H1 (cell line): Measurements from ENCODE around the gene RGMB. TPM values are rescaled to one million over a fixed set of nuclear protein-coding genes. Genes with fewer than 3 reads are reported as not detected.

Experiments used
- CTCF ChIA-PET: fragments of 300-600 bp; sonication (Branson Sonifier 250); formaldehyde crosslinking; loops from one replicate; lab custom pipeline; 2021; ENCODE audit not compliant: partially characterized antibody; lab: Charles Lee
- POLR2A ChIA-PET: fragments of 300-600 bp; sonication (Branson Sonifier 250); formaldehyde crosslinking; loops from one replicate; lab custom pipeline; 2021; ENCODE audit warnings: inconsistent platforms; ENCODE audit not compliant: partially characterized antibody; lab: Charles Lee
- DNase-seq, 2 experiments: peaks; one replicate each; pipeline versions ENCODE4 v3.0.0 to v3.0.0-alpha.2; 2010 to 2022; ENCODE audit warnings: low spot score in 2 of 2, low read depth in 1 of 2, mixed read lengths in 1 of 2
- FAIRE-seq: peaks from 2 replicates; lab custom pipeline; 2011; peaks lifted over from hg19 to GRCh38; lab: Jason Lieb, UNC
- H2AFZ ChIP-seq: 2 replicates; pipeline ENCODE4 v1.8.1; 2012; ENCODE audit warnings: low read length, inconsistent platforms
- H2AK5ac ChIP-seq: 2 replicates; pipeline ENCODE4 v1.6.1; 2013; ENCODE audit warnings: low read depth, low read length
- H2BK120ac ChIP-seq: replicated peaks from 2 replicates; pipeline ENCODE3; 2013; ENCODE audit warnings: low read depth, low read length, inconsistent platforms
- H2BK12ac ChIP-seq: 2 replicates; pipeline ENCODE4 v1.6.1; 2013; ENCODE audit warnings: low read depth, low read length
- H2BK15ac ChIP-seq: 2 replicates; pipeline ENCODE4 v1.6.1; 2013; ENCODE audit warnings: low read length
- H2BK20ac ChIP-seq: 2 replicates; pipeline ENCODE4 v1.6.1; 2013; ENCODE audit warnings: low read length
- H2BK5ac ChIP-seq: 2 replicates; pipeline ENCODE4 v1.6.1; 2013; ENCODE audit warnings: low read depth, low read length
- H3K14ac ChIP-seq: 2 replicates; pipeline ENCODE4 v1.6.1; 2013; ENCODE audit warnings: inconsistent platforms; ENCODE audit not compliant: insufficient read length
- H3K18ac ChIP-seq: 2 replicates; pipeline ENCODE4 v1.6.1; 2013; ENCODE audit warnings: low read length; ENCODE audit errors: extremely low read depth
- H3K23ac ChIP-seq: 2 replicates; pipeline ENCODE4 v1.6.1; 2013; ENCODE audit warnings: inconsistent platforms; ENCODE audit not compliant: insufficient read length
- H3K23me2 ChIP-seq: 2 replicates; pipeline ENCODE4 v1.6.1; 2013; ENCODE audit warnings: low read depth, low read length
- H3K27ac ChIP-seq: 2 replicates; pipeline ENCODE4 v1.6.1; 2011; ENCODE audit warnings: low read depth, low read length, inconsistent platforms
- H3K27me3 ChIP-seq, 4 experiments: replicated peaks in 1 of 4; 1 replicate in 1 of 4; 2 replicates in 3 of 4; pipeline versions ENCODE4 v1.6.1 to v1.8.1; 2011 to 2013; ENCODE audit warnings: low read length in 3 of 4, mild to moderate bottlenecking in 3 of 4, inconsistent platforms in 2 of 4, mixed read lengths in 2 of 4, moderate library complexity in 1 of 4; ENCODE audit not compliant: control insufficient read depth in 3 of 4, insufficient read depth in 3 of 4; ENCODE audit errors: extremely low read depth in 1 of 4
- H3K36me3 ChIP-seq, 4 experiments: 2 replicates each; pipeline versions ENCODE4 v1.6.1 to v1.8.1; 2011 to 2013; ENCODE audit warnings: mild to moderate bottlenecking in 4 of 4, low read length in 3 of 4, moderate library complexity in 2 of 4, control low read depth in 1 of 4, inconsistent platforms in 1 of 4; ENCODE audit not compliant: insufficient read depth in 4 of 4, control insufficient read depth in 2 of 4
- H3K4ac ChIP-seq: replicated peaks from 2 replicates; pipeline ENCODE3; 2013; ENCODE audit warnings: low read length, low read depth, mixed read lengths, inconsistent platforms; ENCODE audit not compliant: insufficient read length
- H3K4me1 ChIP-seq, 4 experiments: replicated peaks in 1 of 4; 1 replicate in 1 of 4; 2 replicates in 3 of 4; pipeline versions ENCODE4 v1.6.1 to v1.8.1; 2011 to 2013; ENCODE audit warnings: low read length in 3 of 4, inconsistent platforms in 2 of 4, mixed read lengths in 1 of 4; ENCODE audit not compliant: insufficient read depth in 4 of 4, control insufficient read depth in 3 of 4
- H3K4me2 ChIP-seq, 2 experiments: 2 replicates each; pipeline versions ENCODE4 v1.6.1 to v1.8.1; 2011 to 2013; ENCODE audit warnings: low read depth in 2 of 2, low read length in 2 of 2, control low read depth in 1 of 2, inconsistent platforms in 1 of 2, mild to moderate bottlenecking in 1 of 2; ENCODE audit not compliant: insufficient read depth in 1 of 2
- H3K4me3 ChIP-seq, 4 experiments: fragments of 200-600, 300-600 bp in 1 of 4; sonication (generic), shearing (Covaris generic), sonication (Bioruptor Twin) in 1 of 4; 2 replicates each; pipeline versions ENCODE4 v1.5.1 to v1.8.1; 2011 to 2016; ENCODE audit warnings: low read length in 4 of 4, low read depth in 3 of 4, control low read depth in 2 of 4, inconsistent platforms in 2 of 4, mild to moderate bottlenecking in 2 of 4, mixed read lengths in 1 of 4, moderate library complexity in 1 of 4; ENCODE audit not compliant: insufficient read depth in 2 of 4; ENCODE audit errors: extremely low read depth in 1 of 4
- H3K56ac ChIP-seq: replicated peaks from 2 replicates; pipeline ENCODE3; 2013; ENCODE audit warnings: low read depth, mild to moderate bottlenecking, mixed read lengths, low read length, inconsistent platforms; ENCODE audit not compliant: insufficient read length
- H3K79me1 ChIP-seq: 2 replicates; pipeline ENCODE4 v1.6.1; 2013; ENCODE audit warnings: low read depth, low read length, control low read depth
- H3K79me2 ChIP-seq, 2 experiments: 2 replicates each; pipeline versions ENCODE4 v1.6.1 to v1.8.1; 2012 to 2013; ENCODE audit warnings: low read length in 2 of 2, mild to moderate bottlenecking in 2 of 2, inconsistent platforms in 1 of 2; ENCODE audit not compliant: insufficient read depth in 2 of 2, control insufficient read depth in 1 of 2
- H3K9ac ChIP-seq, 4 experiments: replicated peaks in 1 of 4; 1 replicate in 1 of 4; 2 replicates in 3 of 4; pipeline versions ENCODE4 v1.6.1 to v1.8.1; 2011 to 2013; ENCODE audit warnings: low read depth in 3 of 4, low read length in 3 of 4, control low read depth in 2 of 4, mild to moderate bottlenecking in 2 of 4, moderate library complexity in 2 of 4, inconsistent platforms in 1 of 4; ENCODE audit errors: extremely low read depth in 1 of 4
- H3K9me3 ChIP-seq, 2 experiments: 2 replicates each; pipeline versions ENCODE4 v1.6.1 to v1.8.1; 2012 to 2013; ENCODE audit warnings: mild to moderate bottlenecking in 2 of 2, moderate library complexity in 2 of 2, control low read depth in 1 of 2, inconsistent platforms in 1 of 2, low read depth in 1 of 2, low read length in 1 of 2, mixed read lengths in 1 of 2; ENCODE audit not compliant: insufficient read depth in 2 of 2
- H4K20me1 ChIP-seq, 2 experiments: replicated peaks in 1 of 2; 2 replicates each; pipeline versions ENCODE3 to v1.8.1; 2011 to 2013; ENCODE audit warnings: inconsistent platforms in 2 of 2, low read length in 2 of 2, mild to moderate bottlenecking in 1 of 2; ENCODE audit not compliant: insufficient read depth in 2 of 2, control insufficient read depth in 1 of 2
- H4K5ac ChIP-seq: 2 replicates; pipeline ENCODE4 v1.6.1; 2013; ENCODE audit warnings: low read length, low read depth, mixed read lengths, inconsistent platforms; ENCODE audit not compliant: insufficient read length
- H4K8ac ChIP-seq: 2 replicates; pipeline ENCODE4 v1.8.0; 2013; ENCODE audit warnings: mild to moderate bottlenecking, moderate library complexity, low read length, inconsistent platforms; ENCODE audit not compliant: insufficient read depth; ENCODE audit errors: extremely low read depth
- H4K91ac ChIP-seq: replicated peaks from 2 replicates; pipeline ENCODE3; 2013; ENCODE audit warnings: low read length, mixed read lengths, inconsistent platforms; ENCODE audit not compliant: insufficient read length
- BACH1 ChIP-seq: IDR thresholded peaks from 2 replicates; pipeline ENCODE4 v1.6.1; 2012; ENCODE audit warnings: low read length, improper control_type of control experiment
- CBX8 ChIP-seq: fragments of 300-800, 300-1000 bp; sonication (generic); IDR thresholded peaks from 2 replicates; pipeline ENCODE4 v1.7.1; 2016; ENCODE audit warnings: low read depth, low read length, borderline replicate concordance
- HDAC2 ChIP-seq, 2 experiments: fragments of 300-600 bp in 1 of 2; sonication (generic) in 1 of 2; IDR thresholded peaks; 2 replicates each; pipeline ENCODE4 v1.6.1; 2011 to 2012; ENCODE audit warnings: low read depth in 2 of 2, low read length in 2 of 2, mild to moderate bottlenecking in 2 of 2, moderate library complexity in 2 of 2, borderline replicate concordance in 1 of 2, inconsistent platforms in 1 of 2
- JUND ChIP-seq: IDR thresholded peaks from 2 replicates; pipeline ENCODE4 v1.6.1; 2011; ENCODE audit warnings: mild to moderate bottlenecking, improper control_type of control experiment, low read length
- RXRA ChIP-seq: IDR thresholded peaks from 2 replicates; pipeline ENCODE4 v1.6.1; 2011; ENCODE audit warnings: low read depth, mild to moderate bottlenecking, low read length, moderate library complexity; ENCODE audit not compliant: insufficient read depth
- TAF7 ChIP-seq: optimal IDR thresholded peaks from 2 replicates; pipeline ENCODE3; 2011; ENCODE audit warnings: low read depth, mild to moderate bottlenecking, inconsistent platforms, low read length, moderate library complexity, borderline replicate concordance
- USF2 ChIP-seq: IDR thresholded peaks from 2 replicates; pipeline ENCODE4 v1.6.1; 2011; ENCODE audit warnings: low read length, improper control_type of control experiment
- WGBS, 2 experiments: shearing (Covaris generic) in 1 of 2; methylation state at CpG; one replicate each; pipeline versions ENCODE4 v1.1.6 to v1.1.7; 2013 to 2015; ENCODE audit warnings: low lambda C conversion rate in 2 of 2, mixed read lengths in 2 of 2, inconsistent platforms in 1 of 2, low coverage in 1 of 2, missing lambda C conversion rate in 1 of 2; ENCODE audit not compliant: insufficient replicate concordance in 2 of 2, insufficient coverage in 1 of 2, insufficient read length in 1 of 2; ENCODE audit errors: extremely low coverage in 1 of 2, missing lambda C conversion rate in 1 of 2; 5-methylcytosine and 5-hydroxymethylcytosine counted together
- polyA plus RNA-seq, 7 experiments: library from polyadenylated mRNA; depleted of rRNA in 3 of 7; stranded (reverse) in 5 of 7; unstranded in 2 of 7; fragments of >200 nt in 5 of 7; fragments of 200-250 nt in 2 of 7; gene quantifications; 1 replicate in 5 of 7; 2 replicates in 1 of 7; 4 replicates in 1 of 7; pipeline versions ENCODE4 v1.2.1 to v1.2.3, GENCODE V29; 2011 to 2013; ENCODE audit warnings: missing spikeins in 2 of 7, mixed read lengths in 2 of 7
- total RNA-seq: library from RNA; stranded (reverse); fragmentation: NEBNext Ultra II Directional; extraction: Animal tissue kit (Norgen Biotek cat#: 25700); gene quantifications from 2 replicates; pipeline ENCODE4 v1.2.1, GENCODE V29; 2021

The RGMB gene
- total and polyA plus RNA-seq, 2 of the 8 experiments (the other 6 are each of a cell fraction or from before 2014, with no cell fraction given): 11.7 to 27.0 TPM

- Histone ChIP-seq H3K9me3 (peaks cover 16 to 30% of the 10 kb centered on the region in 2 experiments), H2BK120ac (no peak overlapping the region), H4K8ac (no peak overlapping the region), H3K56ac (no peak overlapping the region), H2BK12ac (no peak overlapping the region), H3K23me2 (no peaks in the 10 kb centered on the region), H4K5ac (no peak overlapping the region), H4K91ac (no peak overlapping the region), H3K9ac (no peak overlapping the region), H3K23ac (no peak overlapping the region), H3K4me2 (no peak overlapping the region), H4K20me1 (no peaks in the 10 kb centered on the region), H3K4me3 (no peak overlapping the region), H3K4me1 (no peaks in the 10 kb centered on the region), H2BK20ac (no peak overlapping the region), H3K27ac (no peak overlapping the region), H3K18ac (no peak overlapping the region), H2AFZ (no peak overlapping the region), H2BK5ac (no peak overlapping the region), H2BK15ac (no peak overlapping the region), H3K79me1 (no peaks in the 10 kb centered on the region), H2AK5ac (no peak overlapping the region), H3K79me2 (no peaks in the 10 kb centered on the region), H3K36me3 (0 out of 8 replicates have a peak, but pooled peaks cover 0 to 3% (median 0%) of the 10 kb centered on the region in 4 experiments), H3K27me3 (no peaks in the 10 kb centered on the region), H3K14ac (no peak overlapping the region), H3K4ac (no peak overlapping the region)
- FAIRE-seq: no peak
- POLR2A ChIA-PET: interaction anchor here (0.6 to 1.3 kb wide), 3 partner anchors 9 to 79 kb away, joined by 3 to 4 read pairs (median 4); no protein-coding TSS in a partner anchor
- CTCF ChIA-PET: interaction anchor here (0.6 to 1.5 kb wide), 2 partner anchors 17 to 148 kb away, joined by 3 to 5 read pairs; no protein-coding TSS in a partner anchor
- WGBS, 2 experiments: 100% methylated on average over 2 of the region's 3 CpGs; no CpG with 5 or more reads in 1 of the 2 experiments
- no peak for DNase-seq
- no peak for TF ChIP-seq HDAC2 (IDR thresholded peaks at IDR 0.05; ENCODE audit: borderline replicate concordance in 1 of 2, low read depth in 2 of 2, low read length in 2 of 2)
- TF ChIP-seq USF2: no peak
- no peak for TF ChIP-seq BACH1
- TF ChIP-seq RXRA: no peak
- TF ChIP-seq JUND: no peak
- no peak for TF ChIP-seq CBX8
- TF ChIP-seq TAF7: no peak
These were observed 70.0 kb downstream of the RGMB start for GRCh38 chr5:98843481-98843880.
